Measurements from ENCODE around the gene IGF1R.

DNA sequence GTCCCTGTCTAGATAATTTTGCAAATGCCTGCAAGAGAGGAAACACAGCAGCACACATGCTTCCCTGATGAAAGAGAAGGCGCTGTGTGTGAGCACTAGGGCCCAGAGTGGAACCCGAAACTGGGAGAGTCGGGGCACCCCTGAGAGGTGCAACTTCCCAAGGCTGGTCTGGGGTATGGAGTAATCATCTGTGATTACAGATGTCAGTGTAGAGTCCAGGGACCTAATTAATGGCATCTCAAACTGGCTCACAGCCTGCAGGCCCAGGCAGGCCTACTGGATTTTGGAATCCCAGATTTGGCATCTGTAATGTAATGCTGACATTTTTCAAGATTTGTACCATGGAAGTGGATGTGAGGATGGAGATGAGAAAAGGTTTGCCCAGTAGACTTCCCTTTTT, 329.8 kb downstream of the IGF1R start:
- TF ChIP-seq CTCF (IDR thresholded peaks at IDR 0.05) (no peak), POLR2A (IDR thresholded peaks at IDR 0.05) (no peak)

All from adrenal gland (tissue), 5 donors.